ENCODE data around the gene MACROD2. TPM values are rescaled to one million over a fixed set of nuclear protein-coding genes. Genes with fewer than 3 reads are reported as not detected.

MACROD2 gene
- total RNA-seq, 1 experiment from 2014 or later = 3.7 TPM

DNA sequence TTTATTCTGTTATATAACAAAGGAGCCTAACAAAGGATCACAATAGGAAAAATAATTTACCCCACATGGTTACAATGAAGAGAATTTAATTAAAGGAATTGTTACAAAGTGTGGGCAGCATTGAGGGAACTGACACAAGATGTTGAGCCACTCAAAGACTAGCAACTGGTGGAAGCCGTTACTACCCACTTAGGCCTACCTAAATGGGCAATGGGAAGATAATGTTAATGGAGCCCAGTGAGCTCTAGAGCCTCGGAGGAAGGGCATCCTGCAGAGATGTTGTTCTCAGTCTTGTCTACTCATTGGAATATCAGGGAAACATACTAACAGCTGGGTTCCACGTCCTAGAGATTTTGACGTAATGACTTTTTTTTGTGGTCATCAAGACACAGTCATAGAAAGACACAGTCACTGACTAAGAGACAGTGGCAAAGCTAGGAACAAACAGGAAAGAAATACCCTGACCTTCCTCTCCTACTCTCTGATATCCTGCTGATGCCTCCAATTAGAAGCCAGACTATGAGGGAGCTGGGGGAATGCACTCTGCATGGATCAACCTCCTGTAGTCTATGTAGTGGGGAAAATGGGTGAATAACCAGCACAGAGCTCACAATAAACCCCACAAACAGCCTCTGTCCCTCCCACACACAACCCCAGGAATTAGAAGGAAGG lies 865.8 kb downstream of the MACROD2 start:
- H2AFZ ChIP-seq (ENCODE audit: low read depth, low read length, poor library complexity, severe bottlenecking) = no peak overlapping the region
- ChIA-PET CTCF (no interaction called here), POLR2A (no interaction called here)

More for the DNA sequence above, 865.8 kb downstream of the MACROD2 start:
- Histone ChIP-seq H3K27ac (ENCODE audit: low read depth, low read length) (no peak overlapping the region), H3K4me3 (replicated peaks in 1 of 2; ENCODE audit: low read depth in 1 of 2, low read length in 2 of 2) (no peak overlapping the region), H4K20me1 (ENCODE audit: insufficient read depth) (no peaks in the 10 kb centered on the region), H3K27me3 (ENCODE audit: insufficient read depth, low read length) (no peaks in the 10 kb centered on the region), H3K9me2 (ENCODE audit: insufficient read depth) (no peaks in the 10 kb centered on the region), H3K4me2 (ENCODE audit: low read length) (no peak overlapping the region), H3K4me1 (ENCODE audit: control insufficient read depth in 1 of 2, insufficient read depth in 2 of 2, low read length in 2 of 2) (peaks cover 7 to 9% of the 10 kb centered on the region in 2 experiments; a peak in 3 of 4 replicates), H3K36me3 (ENCODE audit: control insufficient read depth in 1 of 2, insufficient read depth in 2 of 2, low read length in 2 of 2) (no peaks in the 10 kb centered on the region), H3K9ac (ENCODE audit: low read length) (no peak overlapping the region), H3K9me3 (ENCODE audit: control insufficient read depth in 1 of 2, insufficient read depth in 1 of 2, low read depth in 1 of 2, low read length in 2 of 2) (no peaks in the 10 kb centered on the region), H3K79me2 (ENCODE audit: insufficient read depth, low read length) (no peaks in the 10 kb centered on the region)
- RAD21 ChIA-PET (ENCODE audit: low non-redundant PET in 1 of 2, low total read pairs in 2 of 2, uncharacterized antibody in 2 of 2, unreplicated experiment in 2 of 2) = no interaction called here
- TF ChIP-seq FOSL1 (IDR thresholded peaks at IDR 0.05; ENCODE audit: low read depth) (no peak), JUND (IDR thresholded peaks at IDR 0.05) (no peak), CBX3 (IDR thresholded peaks at IDR 0.05; ENCODE audit: low read depth) (no peak), POLR2A (IDR thresholded peaks at IDR 0.05; ENCODE audit: borderline replicate concordance, extremely low read depth, insufficient read depth, insufficient read length) (no peak), TCF7L2 (IDR thresholded peaks at IDR 0.05; ENCODE audit: borderline replicate concordance, extremely low read depth, insufficient read depth, insufficient read length) (no peak), EZH2phosphoT487 (IDR thresholded peaks at IDR 0.05; ENCODE audit: borderline replicate concordance) (no peak), EZH2 (IDR thresholded peaks at IDR 0.05) (no peak), POLR2AphosphoS5 (IDR thresholded peaks at IDR 0.05; ENCODE audit: low read depth, low read length) (no peak), YY1 (IDR thresholded peaks at IDR 0.05; ENCODE audit: extremely low read depth, insufficient replicate concordance, low read depth, low read length) (no peak), RAD21 (IDR thresholded peaks at IDR 0.05; ENCODE audit: low read depth) (no peak), SIN3A (IDR thresholded peaks at IDR 0.05; ENCODE audit: low read depth) (no peak), SRF (IDR thresholded peaks at IDR 0.05; ENCODE audit: low read depth) (no peak), ELF1 (IDR thresholded peaks at IDR 0.05; ENCODE audit: borderline replicate concordance, low read depth) (no peak)
- TF ChIP-seq, protein P1, sequence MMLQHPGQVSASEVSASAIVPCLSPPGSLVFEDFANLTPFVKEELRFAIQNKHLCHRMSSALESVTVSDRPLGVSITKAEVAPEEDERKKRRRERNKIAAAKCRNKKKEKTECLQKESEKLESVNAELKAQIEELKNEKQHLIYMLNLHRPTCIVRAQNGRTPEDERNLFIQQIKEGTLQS (IDR thresholded peaks at IDR 0.05) = no peak
- TF ChIP-seq, protein P2, sequence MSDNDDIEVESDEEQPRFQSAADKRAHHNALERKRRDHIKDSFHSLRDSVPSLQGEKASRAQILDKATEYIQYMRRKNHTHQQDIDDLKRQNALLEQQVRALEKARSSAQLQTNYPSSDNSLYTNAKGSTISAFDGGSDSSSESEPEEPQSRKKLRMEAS (IDR thresholded peaks at IDR 0.05) = no peak
- TF ChIP-seq, protein P3, sequence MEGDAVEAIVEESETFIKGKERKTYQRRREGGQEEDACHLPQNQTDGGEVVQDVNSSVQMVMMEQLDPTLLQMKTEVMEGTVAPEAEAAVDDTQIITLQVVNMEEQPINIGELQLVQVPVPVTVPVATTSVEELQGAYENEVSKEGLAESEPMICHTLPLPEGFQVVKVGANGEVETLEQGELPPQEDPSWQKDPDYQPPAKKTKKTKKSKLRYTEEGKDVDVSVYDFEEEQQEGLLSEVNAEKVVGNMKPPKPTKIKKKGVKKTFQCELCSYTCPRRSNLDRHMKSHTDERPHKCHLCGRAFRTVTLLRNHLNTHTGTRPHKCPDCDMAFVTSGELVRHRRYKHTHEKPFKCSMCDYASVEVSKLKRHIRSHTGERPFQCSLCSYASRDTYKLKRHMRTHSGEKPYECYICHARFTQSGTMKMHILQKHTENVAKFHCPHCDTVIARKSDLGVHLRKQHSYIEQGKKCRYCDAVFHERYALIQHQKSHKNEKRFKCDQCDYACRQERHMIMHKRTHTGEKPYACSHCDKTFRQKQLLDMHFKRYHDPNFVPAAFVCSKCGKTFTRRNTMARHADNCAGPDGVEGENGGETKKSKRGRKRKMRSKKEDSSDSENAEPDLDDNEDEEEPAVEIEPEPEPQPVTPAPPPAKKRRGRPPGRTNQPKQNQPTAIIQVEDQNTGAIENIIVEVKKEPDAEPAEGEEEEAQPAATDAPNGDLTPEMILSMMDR (IDR thresholded peaks at IDR 0.05 in 2 of 3, conservative IDR thresholded peaks at IDR 0.05 in 1 of 3; ENCODE audit: borderline replicate concordance in 1 of 3, insufficient read depth in 1 of 3, low read depth in 2 of 3, low read length in 2 of 3) = no peak
- ATAC-seq (no peak), DNase-seq (ENCODE audit: low read depth, low spot score) (no peak)
- intact Hi-C loops (cut with micrococcal nuclease) = no loop called here
- BruUV-seq (replicated peaks) = no TSS peak

Data from HCT116 (cell line).